Uterus (tissue), 4 donors: ENCODE results near the gene ZCCHC7. TPM values are rescaled to one million over a fixed set of nuclear protein-coding genes. Genes with fewer than 3 reads are reported as not detected.

Experiments
- DNase-seq, 2 donors: peaks; one replicate each; pipeline ENCODE4 v3.0.0-alpha.2; 2019 to 2020
- H3K27ac ChIP-seq, 2 donors: fragments of 200-600 bp; sonication (generic); 1 replicate in 1 of 2; 2 replicates in 1 of 2; pipeline ENCODE4 v1.5.1; 2016 to 2018
- H3K27me3 ChIP-seq, 2 donors: fragments of 200-600 bp; sonication (generic); one replicate each; pipeline ENCODE4 v1.5.1; 2018 to 2019; ENCODE audit warnings: control low read depth in 1 of 2
- H3K36me3 ChIP-seq, 2 donors: fragments of 200-600 bp; sonication (generic); one replicate each; pipeline ENCODE4 v1.5.1; 2019; ENCODE audit warnings: control low read depth in 1 of 2
- H3K4me1 ChIP-seq, 2 donors: fragments of 200-600 bp; sonication (generic); one replicate each; pipeline ENCODE4 v1.5.1; 2018 to 2019; ENCODE audit warnings: control low read depth in 1 of 2
- H3K4me3 ChIP-seq, 2 donors: fragments of 200-600 bp; sonication (generic); 1 replicate in 1 of 2; 2 replicates in 1 of 2; pipeline ENCODE4 v1.5.1; 2018 to 2019; ENCODE audit warnings: mild to moderate bottlenecking in 1 of 2
- H3K9me3 ChIP-seq, 2 donors: fragments of 200-600 bp; sonication (generic); one replicate each; pipeline ENCODE4 v1.5.1; 2019; ENCODE audit warnings: control low read depth in 1 of 2
- POLR2A ChIP-seq, 2 donors: fragments of 450-650 bp; IDR thresholded peaks; one replicate each; pipeline ENCODE4 v1.6.1; 2016; ENCODE audit warnings: antibody characterized with exemption in 2 of 2, mild to moderate bottlenecking in 1 of 2, moderate library complexity in 1 of 2
- intact Hi-C: fragments of 100-400 bp; cut with DNase I; formaldehyde crosslinking; loops from one replicate; pipeline ENCODE4 v1.15.1; 2023; ENCODE audit warnings: low total_unique reads
- total RNA-seq, 4 donors: library from RNA; depleted of rRNA in 3 of 4; stranded (reverse); fragments of >200 nt in 3 of 4; gene quantifications; one replicate each; pipeline versions ENCODE4 v1.1.0 to v1.2.4, GENCODE V29; 2014 to 2023
- TF ChIP-seq, protein P1 (sequence below), 4 experiments: fragments of 200-600 bp in 2 of 4; fragments of 450-650 bp in 2 of 4; sonication (generic) in 2 of 4; IDR thresholded peaks; one replicate each; pipeline ENCODE4 v1.5.1; 2016 to 2019; ENCODE audit warnings: antibody characterized with exemption in 4 of 4, mild to moderate bottlenecking in 2 of 4, moderate library complexity in 1 of 4
- donor health status: DM: yes; HTN: yes; CAD: no.

The ZCCHC7 gene
- total RNA-seq, 4 donors from 2014 or later, result 15.6 to 37.4 (median 30.2) TPM

DNA sequence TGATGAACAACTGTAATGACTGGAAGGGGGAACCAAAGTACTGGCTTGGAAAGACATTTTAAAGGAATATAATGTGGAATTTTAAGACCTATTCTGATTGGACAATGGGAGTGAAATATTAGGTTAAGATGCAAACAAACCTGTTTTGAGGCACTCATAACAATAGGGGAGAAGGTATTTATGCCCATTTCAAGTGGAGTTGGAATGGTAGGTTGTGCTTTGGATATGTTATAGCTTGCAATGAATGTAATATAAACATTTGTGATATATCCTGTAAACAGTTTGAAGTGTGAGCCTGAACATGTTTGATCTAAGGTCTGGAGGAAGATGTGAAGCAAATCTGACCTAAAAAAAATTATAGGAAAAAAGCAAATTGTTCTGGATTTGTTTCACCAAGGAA, 172.5 kb downstream of the ZCCHC7 start:
- intact Hi-C loops, result no loop called here
- TF ChIP-seq, protein P1, sequence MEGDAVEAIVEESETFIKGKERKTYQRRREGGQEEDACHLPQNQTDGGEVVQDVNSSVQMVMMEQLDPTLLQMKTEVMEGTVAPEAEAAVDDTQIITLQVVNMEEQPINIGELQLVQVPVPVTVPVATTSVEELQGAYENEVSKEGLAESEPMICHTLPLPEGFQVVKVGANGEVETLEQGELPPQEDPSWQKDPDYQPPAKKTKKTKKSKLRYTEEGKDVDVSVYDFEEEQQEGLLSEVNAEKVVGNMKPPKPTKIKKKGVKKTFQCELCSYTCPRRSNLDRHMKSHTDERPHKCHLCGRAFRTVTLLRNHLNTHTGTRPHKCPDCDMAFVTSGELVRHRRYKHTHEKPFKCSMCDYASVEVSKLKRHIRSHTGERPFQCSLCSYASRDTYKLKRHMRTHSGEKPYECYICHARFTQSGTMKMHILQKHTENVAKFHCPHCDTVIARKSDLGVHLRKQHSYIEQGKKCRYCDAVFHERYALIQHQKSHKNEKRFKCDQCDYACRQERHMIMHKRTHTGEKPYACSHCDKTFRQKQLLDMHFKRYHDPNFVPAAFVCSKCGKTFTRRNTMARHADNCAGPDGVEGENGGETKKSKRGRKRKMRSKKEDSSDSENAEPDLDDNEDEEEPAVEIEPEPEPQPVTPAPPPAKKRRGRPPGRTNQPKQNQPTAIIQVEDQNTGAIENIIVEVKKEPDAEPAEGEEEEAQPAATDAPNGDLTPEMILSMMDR (IDR thresholded peaks at IDR 0.05), result no peak
- TF ChIP-seq POLR2A (IDR thresholded peaks at IDR 0.05), result no peak
- Histone ChIP-seq H3K4me3 (no peak overlapping the region), H3K36me3 (no peaks in the 10 kb centered on the region), H3K9me3 (no peaks in the 10 kb centered on the region), H3K27me3 (no peaks in the 10 kb centered on the region), H3K27ac (no peak overlapping the region), H3K4me1 (no peaks in the 10 kb centered on the region)
- no peak for DNase-seq

DNA sequence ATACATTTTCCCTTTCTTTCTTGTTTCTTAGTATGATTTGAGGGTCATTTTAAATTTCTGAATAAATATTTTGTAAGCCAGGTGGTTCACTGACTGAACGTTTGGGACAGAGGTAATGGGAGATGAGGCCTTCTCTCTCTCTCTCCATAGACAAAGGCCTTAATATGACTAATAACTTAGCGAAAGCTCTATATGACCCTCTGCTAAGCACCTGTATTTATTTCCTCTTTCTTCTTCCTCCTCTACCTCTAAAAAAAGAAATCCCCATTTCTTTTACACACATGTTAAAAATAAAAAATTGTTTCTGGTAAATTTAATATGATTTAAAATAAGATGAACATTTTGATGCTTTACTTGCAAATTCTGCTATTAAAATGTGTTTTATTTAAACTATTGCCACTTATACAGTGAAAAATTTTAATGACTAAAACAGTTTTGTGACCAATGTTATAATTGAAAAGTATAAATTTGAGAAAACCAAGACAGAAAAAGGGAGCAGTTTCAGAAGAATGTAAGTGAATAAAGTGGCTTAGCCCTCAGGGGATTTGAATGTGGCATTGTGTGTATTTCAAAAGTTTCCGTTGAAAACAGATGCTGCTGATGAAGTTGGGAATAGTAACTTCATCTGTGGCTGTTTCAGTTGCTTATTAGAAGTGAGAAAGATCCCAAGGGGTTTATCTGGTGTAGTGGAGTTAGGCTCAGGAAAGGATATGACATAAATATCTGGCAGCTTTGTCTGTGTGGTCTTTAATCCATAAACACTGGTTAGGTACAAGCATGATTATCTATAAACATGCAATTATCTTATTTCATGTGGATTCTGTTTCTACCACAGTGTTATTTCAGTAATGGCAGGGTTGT, 173.5 kb downstream of the ZCCHC7 start:
- no peak for DNase-seq
- Histone ChIP-seq H3K27me3 (no peaks in the 10 kb centered on the region), H3K4me3 (no peak overlapping the region), H3K4me1 (no peaks in the 10 kb centered on the region), H3K36me3 (no peaks in the 10 kb centered on the region), H3K9me3 (no peaks in the 10 kb centered on the region), H3K27ac (no peak overlapping the region)
- TF ChIP-seq, protein P1 (IDR thresholded peaks at IDR 0.05), result no peak
- TF ChIP-seq POLR2A (IDR thresholded peaks at IDR 0.05), result no peak
- intact Hi-C loops, result no loop called here

GRCh38 chr9:37295178-37295577, 174.8 kb downstream of the ZCCHC7 start:
- Histone ChIP-seq H3K27ac (no peak overlapping the region), H3K9me3 (no peaks in the 10 kb centered on the region), H3K4me3 (no peak overlapping the region), H3K36me3 (no peaks in the 10 kb centered on the region), H3K4me1 (no peaks in the 10 kb centered on the region), H3K27me3 (no peaks in the 10 kb centered on the region)
- intact Hi-C loops, result no loop called here
- TF ChIP-seq, protein P1 (IDR thresholded peaks at IDR 0.05), result no peak
- no peak for TF ChIP-seq POLR2A (IDR thresholded peaks at IDR 0.05)
- DNase-seq, result no peak

- no peak for DNase-seq
- no peaks in the 10 kb centered on the region for H3K36me3 ChIP-seq
- intact Hi-C loops, result no loop called here
- H3K27me3 ChIP-seq, result no peaks in the 10 kb centered on the region
- no peak overlapping the region for H3K27ac ChIP-seq
- no peaks in the 10 kb centered on the region for H3K9me3 ChIP-seq
- no peak overlapping the region for H3K4me3 ChIP-seq
- no peaks in the 10 kb centered on the region for H3K4me1 ChIP-seq
- no peak for TF ChIP-seq POLR2A (IDR thresholded peaks at IDR 0.05)
- TF ChIP-seq, protein P1 (IDR thresholded peaks at IDR 0.05), result no peak
These were observed 175.4 kb downstream of the ZCCHC7 start for GRCh38 chr9:37295796-37296195.

DNA sequence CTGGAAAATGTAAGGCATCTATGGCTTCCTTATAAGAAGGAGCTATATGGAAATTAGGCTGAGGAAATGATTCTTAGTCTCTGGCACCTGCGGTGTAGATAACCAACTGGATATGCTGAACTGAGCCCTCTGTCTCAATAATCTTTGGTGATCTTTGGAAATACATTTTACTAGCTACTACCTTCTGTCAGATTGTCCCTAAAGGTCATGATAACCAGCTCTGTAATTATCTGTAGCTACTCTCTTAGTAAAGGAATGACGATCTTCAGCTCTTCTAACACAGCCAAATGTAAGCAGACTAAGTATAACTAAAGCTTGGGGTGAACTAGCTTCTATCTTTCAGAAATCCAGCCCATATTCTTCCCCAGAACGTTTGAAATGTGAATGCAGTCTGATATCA, 177.2 kb downstream of the ZCCHC7 start:
- Histone ChIP-seq H3K9me3 (no peaks in the 10 kb centered on the region), H3K4me3 (no peak overlapping the region), H3K36me3 (no peaks in the 10 kb centered on the region), H3K4me1 (no peaks in the 10 kb centered on the region), H3K27ac (no peak overlapping the region), H3K27me3 (no peaks in the 10 kb centered on the region)
- DNase-seq, result no peak
- intact Hi-C loops, result no loop called here
- TF ChIP-seq, protein P1 (IDR thresholded peaks at IDR 0.05), result no peak
- TF ChIP-seq POLR2A (IDR thresholded peaks at IDR 0.05), result no peak
